GM12878 (cell line): Measurements from ENCODE around the gene PAFAH2. TPM values are rescaled to one million over a fixed set of nuclear protein-coding genes. Genes with fewer than 3 reads are reported as not detected.

Experiments used
- ATAC-seq: fragments of 200-7000 bp; cut with Tn5 transposase; 3 replicates; pipeline ENCODE4 v1.9.1; 2020; ENCODE audit warnings: mild to moderate bottlenecking, moderate library complexity
- BruUV-seq: library from RNA; stranded (reverse); fragments of 400-500 nt; replicated peaks from 2 replicates; lab custom pipeline; 2021; lab: Mats Ljungman, UMichigan
- CTCF ChIA-PET: fragments of 300-600 bp; sonication (Branson Sonifier 250); formaldehyde crosslinking; extraction: SDS; loops from one replicate; lab custom pipeline; 2021; ENCODE audit warnings: inconsistent platforms; lab: Yijun Ruan, JAX
- POLR2A ChIA-PET: fragments of 350-600 bp; formaldehyde crosslinking; extraction: SDS; loops from one replicate; lab custom pipeline; 2021; ENCODE audit warnings: inconsistent platforms; lab: Charles Lee
- RAD21 ChIA-PET: fragments of 300-600 bp; sonication (Branson Sonifier 250); formaldehyde crosslinking; loops from one replicate; lab custom pipeline; 2023; ENCODE audit warnings: antibody characterized with exemption; ENCODE audit not compliant: unreplicated experiment; lab: Charles Lee
- SMC1A ChIA-PET: fragments of 300-600 bp; sonication (Branson Sonifier 250); formaldehyde crosslinking; loops from one replicate; lab custom pipeline; 2023; ENCODE audit not compliant: unreplicated experiment, uncharacterized antibody; lab: Charles Lee
- DNase-seq: peaks from one replicate; pipeline ENCODE4 v3.0.0-alpha.2; 2011; ENCODE audit warnings: low read depth, low spot score
- FAIRE-seq: peaks from 3 replicates; lab custom pipeline; 2011; peaks lifted over from hg19 to GRCh38; lab: Jason Lieb, UNC
- H2AFZ ChIP-seq: 2 replicates; pipeline ENCODE4 v1.6.0; 2011; ENCODE audit warnings: low read depth, low read length, control low read depth; ENCODE audit not compliant: control insufficient read depth
- H3K27ac ChIP-seq: 2 replicates; pipeline ENCODE4 v1.5.1; 2011; ENCODE audit warnings: control low read depth; ENCODE audit not compliant: control insufficient read depth, insufficient read depth
- H3K27me3 ChIP-seq, 2 experiments: replicated peaks in 1 of 2; 2 replicates each; pipeline versions ENCODE4 v1.6.0 to v1.6.1; 2011; ENCODE audit warnings: low read length in 1 of 2; ENCODE audit not compliant: control insufficient read depth in 2 of 2, insufficient read depth in 2 of 2
- H3K36me3 ChIP-seq, 2 experiments: 2 replicates each; pipeline ENCODE4 v1.5.1; 2011; ENCODE audit warnings: low read length in 1 of 2; ENCODE audit not compliant: control insufficient read depth in 2 of 2, insufficient read depth in 2 of 2
- H3K4me1 ChIP-seq: 2 replicates; pipeline ENCODE4 v1.6.1; 2011; ENCODE audit warnings: mild to moderate bottlenecking, low read length, moderate library complexity, mixed read lengths; ENCODE audit not compliant: control insufficient read depth, insufficient read depth
- H3K4me2 ChIP-seq: 2 replicates; pipeline ENCODE4 v1.6.0; 2011; ENCODE audit warnings: control low read depth; ENCODE audit not compliant: control insufficient read depth, insufficient read depth
- H3K4me3 ChIP-seq: fragments of 200-600 bp; sonication (generic); 2 replicates; pipeline ENCODE4 v1.5.1; 2016
- H3K79me2 ChIP-seq: 2 replicates; pipeline ENCODE4 v1.6.0; 2011; ENCODE audit warnings: low read length; ENCODE audit not compliant: control insufficient read depth, insufficient read depth
- H3K9ac ChIP-seq: 2 replicates; pipeline ENCODE4 v1.8.0; 2011; ENCODE audit warnings: low read length, control low read depth, mixed read lengths; ENCODE audit not compliant: control insufficient read depth, insufficient read depth
- H3K9me3 ChIP-seq: replicated peaks from 3 replicates; pipeline ENCODE4 v1.5.1; 2011; ENCODE audit warnings: mild to moderate bottlenecking, low read length; ENCODE audit not compliant: control insufficient read depth, insufficient read depth
- H4K20me1 ChIP-seq: 2 replicates; pipeline ENCODE4 v1.6.0; 2011; ENCODE audit not compliant: control insufficient read depth, insufficient read depth
- E4F1 ChIP-seq: fragments of 450-650 bp; IDR thresholded peaks from 2 replicates; pipeline ENCODE4 v1.6.1; 2018; ENCODE audit warnings: borderline replicate concordance, mild to moderate bottlenecking; ENCODE audit not compliant: partially characterized antibody
- HDAC2 ChIP-seq: fragments of 200-600 bp; sonication (generic); IDR thresholded peaks from 2 replicates; pipeline ENCODE4 v1.6.1; 2017
- KLF5 ChIP-seq: fragments of 450-650 bp; IDR thresholded peaks from 2 replicates; pipeline ENCODE4 v1.6.1; 2014; ENCODE audit warnings: mild to moderate bottlenecking; ENCODE audit not compliant: partially characterized antibody
- PAX5 ChIP-seq: IDR thresholded peaks from 2 replicates; pipeline ENCODE4 v1.6.1; 2011; ENCODE audit warnings: low read depth, low read length, borderline replicate concordance
- SP1 ChIP-seq: IDR thresholded peaks from one replicate; pipeline ENCODE4 v1.6.1; 2011; ENCODE audit warnings: low read depth, low read length
- ZNF207 ChIP-seq: fragments of 450-650 bp; IDR thresholded peaks from 2 replicates; pipeline ENCODE4 v1.6.1; 2014; ENCODE audit warnings: antibody characterized with exemption, mild to moderate bottlenecking, borderline replicate concordance
- WGBS: methylation state at CpG from one replicate; pipeline ENCODE4 v1.1.6; 2016; ENCODE audit warnings: low lambda C conversion rate; ENCODE audit not compliant: insufficient replicate concordance, insufficient coverage; ENCODE audit errors: missing lambda C conversion rate; 5-methylcytosine and 5-hydroxymethylcytosine counted together
- in situ Hi-C: fragments of 300-500 bp; cut with MboI; formaldehyde crosslinking; loops from 9 replicates; pipeline ENCODE4 v1.14.3; 2018; ENCODE audit warnings: mixed read lengths
- intact Hi-C: fragments of 100-400 bp; cut with micrococcal nuclease; formaldehyde crosslinking; loops from one replicate; pipeline ENCODE4 v1.14.2; 2022; ENCODE audit not compliant: unreplicated experiment
- polyA plus RNA-seq, 11 experiments: library from polyadenylated mRNA; depleted of rRNA in 4 of 11; unstranded in 6 of 11; stranded (reverse) in 5 of 11; fragments of >200 nt; fragmentation: Nextera tagmentation in 4 of 11; fragmentation: Illumina TruSeq in 1 of 11; extraction: Ambion mirVana in 4 of 11; extraction: Trizol in 1 of 11; gene quantifications; 1 replicate in 1 of 11; 2 replicates in 10 of 11; pipeline versions ENCODE4 v1.2.1 to v1.2.3, GENCODE V29; 2011 to 2016; ENCODE audit warnings: inconsistent platforms in 2 of 11, missing spikeins in 2 of 11, low read depth in 1 of 11
- total RNA-seq, 4 experiments: library from RNA; depleted of rRNA in 3 of 4; stranded (reverse); fragments of >200 nt in 3 of 4; fragmentation: Illumina TruSeq in 1 of 4; extraction: Trizol in 1 of 4; gene quantifications; 2 replicates each; pipeline versions ENCODE4 v1.2.1 to v1.2.3, GENCODE V29; 2013 to 2021

PAFAH2 gene
- total and polyA plus RNA-seq, 10 of the 15 experiments (the other 5 are each of a cell fraction or from before 2014, with no cell fraction given): 3.0 to 9.5 (median 6.5) TPM

- in situ Hi-C loops: no loop called here
- CTCF ChIA-PET: interaction anchor here (0.9 to 1.5 kb wide), 2 partner anchors 9 to 49 kb away, joined by 3 to 5 read pairs; partner anchors contain the start of gene PAFAH2
- Histone ChIP-seq H3K27ac (no peak overlapping the region), H3K9me3 (no peaks in the 10 kb centered on the region), H3K4me1 (no peaks in the 10 kb centered on the region), H3K4me2 (no peak overlapping the region), H2AFZ (no peak overlapping the region), H3K9ac (no peak overlapping the region), H3K79me2 (no peaks in the 10 kb centered on the region), H3K36me3 (no peaks in the 10 kb centered on the region), H3K4me3 (no peak overlapping the region), H4K20me1 (no peaks in the 10 kb centered on the region), H3K27me3 (no peaks in the 10 kb centered on the region)
- DNase-seq: no peak
- SMC1A ChIA-PET: no interaction called here
- intact Hi-C loops: no loop called here
- TF ChIP-seq ZNF207 (no peak), PAX5 (no peak), KLF5 (no peak), SP1 (no peak), E4F1 (no peak), HDAC2 (no peak)
- no peak for ATAC-seq
- POLR2A ChIA-PET: no interaction called here
- RAD21 ChIA-PET: interaction anchor here (0.6 kb wide), 1 partner anchor 54 kb away, joined by 6 read pairs; no protein-coding TSS in a partner anchor
- no peak for FAIRE-seq
- WGBS: 70% methylated on average over 4 of the region's 4 CpGs
- BruUV-seq: no TSS peak
These were observed 49.2 kb downstream of the PAFAH2 start for GRCh38 chr1:25948641-25949040.
